H9 (cell line): Measurements from ENCODE around the gene GP2. TPM values are rescaled to one million over a fixed set of nuclear protein-coding genes. Genes with fewer than 3 reads are reported as not detected.

Experiments
- DNase-seq: peaks from one replicate; pipeline ENCODE4 v3.0.0-alpha.2; 2017
- H2AFZ ChIP-seq: one replicate; pipeline ENCODE4 v1.6.1; 2013; ENCODE audit warnings: mild to moderate bottlenecking, low read length, control low read depth, moderate library complexity
- H2AK5ac ChIP-seq: 2 replicates; pipeline ENCODE4 v1.6.1; 2013; ENCODE audit warnings: low read length, control low read depth, mixed read lengths; ENCODE audit not compliant: insufficient read length
- H2BK120ac ChIP-seq: one replicate; pipeline ENCODE4 v1.6.1; 2013; ENCODE audit warnings: low read depth, mild to moderate bottlenecking, low read length, control low read depth, inconsistent platforms; ENCODE audit not compliant: poor library complexity, severe bottlenecking
- H2BK12ac ChIP-seq: 2 replicates; pipeline ENCODE4 v1.6.1; 2013; ENCODE audit warnings: low read length, control low read depth, mixed read lengths, low read depth; ENCODE audit not compliant: insufficient read length
- H2BK15ac ChIP-seq: 2 replicates; pipeline ENCODE4 v1.6.1; 2013; ENCODE audit warnings: low read depth, low read length, control low read depth
- H2BK20ac ChIP-seq: one replicate; pipeline ENCODE4 v1.6.1; 2013; ENCODE audit warnings: low read depth, mild to moderate bottlenecking, low read length, control low read depth, inconsistent platforms; ENCODE audit not compliant: poor library complexity, severe bottlenecking
- H2BK5ac ChIP-seq: 2 replicates; pipeline ENCODE4 v1.6.1; 2013; ENCODE audit warnings: low read length, control low read depth, mixed read lengths; ENCODE audit not compliant: insufficient read length
- H3K14ac ChIP-seq: 2 replicates; pipeline ENCODE4 v1.6.1; 2013; ENCODE audit warnings: low read length, control low read depth; ENCODE audit not compliant: insufficient read depth
- H3K18ac ChIP-seq: 2 replicates; pipeline ENCODE4 v1.6.1; 2013; ENCODE audit warnings: low read depth, mild to moderate bottlenecking, mixed read lengths, low read length, control low read depth; ENCODE audit not compliant: insufficient read length
- H3K23ac ChIP-seq: 2 replicates; pipeline ENCODE4 v1.6.1; 2013; ENCODE audit warnings: low read length, control low read depth, mixed read lengths, low read depth; ENCODE audit not compliant: insufficient read length
- H3K23me2 ChIP-seq: 2 replicates; pipeline ENCODE4 v1.6.1; 2013; ENCODE audit warnings: low read depth, mild to moderate bottlenecking, mixed read lengths, low read length, control low read depth; ENCODE audit not compliant: insufficient read length, poor library complexity, severe bottlenecking
- H3K27ac ChIP-seq: 2 replicates; pipeline ENCODE4 v1.5.1; 2013; ENCODE audit warnings: low read length, control low read depth, mixed read lengths, low read depth; ENCODE audit not compliant: insufficient read length
- H3K27me3 ChIP-seq: 2 replicates; pipeline ENCODE4 v1.6.1; 2013; ENCODE audit warnings: low read length, control low read depth, inconsistent platforms; ENCODE audit not compliant: insufficient read depth
- H3K4ac ChIP-seq: 2 replicates; pipeline ENCODE4 v1.6.1; 2013; ENCODE audit warnings: low read depth, mild to moderate bottlenecking, control low read depth, inconsistent platforms, low read length, moderate library complexity
- H3K4me1 ChIP-seq: 2 replicates; pipeline ENCODE4 v1.6.1; 2013; ENCODE audit warnings: low read length, control low read depth, inconsistent platforms; ENCODE audit not compliant: insufficient read depth
- H3K4me2 ChIP-seq: 2 replicates; pipeline ENCODE4 v1.6.1; 2013; ENCODE audit warnings: low read length, control low read depth, mixed read lengths; ENCODE audit not compliant: insufficient read length, insufficient read depth
- H3K56ac ChIP-seq: 2 replicates; pipeline ENCODE4 v1.6.1; 2013; ENCODE audit warnings: low read depth, mild to moderate bottlenecking, mixed read lengths, low read length, control low read depth; ENCODE audit not compliant: insufficient read length
- H3K79me1 ChIP-seq: 2 replicates; pipeline ENCODE4 v1.6.1; 2013; ENCODE audit warnings: low read depth, mild to moderate bottlenecking, moderate library complexity, low read length, control low read depth, inconsistent platforms; ENCODE audit not compliant: insufficient read depth, poor library complexity, severe bottlenecking
- H3K79me2 ChIP-seq: 2 replicates; pipeline ENCODE4 v1.6.1; 2013; ENCODE audit warnings: low read length, control low read depth, inconsistent platforms; ENCODE audit not compliant: insufficient read depth
- H3K9ac ChIP-seq: 2 replicates; pipeline ENCODE4 v1.6.1; 2013; ENCODE audit warnings: low read length, control low read depth, mixed read lengths; ENCODE audit not compliant: insufficient read length; ENCODE audit errors: extremely low read depth
- H3K9me3 ChIP-seq: one replicate; pipeline ENCODE4 v1.6.1; 2013; ENCODE audit warnings: low read depth, low read length, inconsistent platforms; ENCODE audit not compliant: control insufficient read depth
- H3T11ph ChIP-seq: one replicate; pipeline ENCODE4 v1.6.1; 2013; ENCODE audit warnings: mild to moderate bottlenecking, low read length, control low read depth, inconsistent platforms
- H4K20me1 ChIP-seq: one replicate; pipeline ENCODE4 v1.6.1; 2013; ENCODE audit not compliant: control insufficient read depth, insufficient read length, insufficient read depth
- H4K5ac ChIP-seq: 2 replicates; pipeline ENCODE4 v1.6.1; 2013; ENCODE audit warnings: low read depth, mild to moderate bottlenecking, mixed read lengths, low read length, control low read depth; ENCODE audit not compliant: insufficient read length
- H4K8ac ChIP-seq: replicated peaks from 2 replicates; pipeline ENCODE4 v1.6.1; 2013; ENCODE audit warnings: low read length, control low read depth, mixed read lengths, low read depth; ENCODE audit not compliant: insufficient read length
- H4K91ac ChIP-seq: 2 replicates; pipeline ENCODE4 v1.6.1; 2013; ENCODE audit warnings: low read depth, mild to moderate bottlenecking, moderate library complexity, mixed read lengths, low read length, control low read depth; ENCODE audit not compliant: insufficient read length
- H3K27ac Mint-ChIP-seq, 3 experiments: 2 replicates in 2 of 3; 3 replicates in 1 of 3; pipeline ENCODE4 v1.8.0; 2020 to 2021; ENCODE audit warnings: mixed read lengths in 3 of 3, mild to moderate bottlenecking in 1 of 3, moderate library complexity in 1 of 3
- H3K27me3 Mint-ChIP-seq: 2 replicates; pipeline ENCODE4 v1.8.0; 2021; ENCODE audit warnings: low read depth, mild to moderate bottlenecking, moderate library complexity, mixed read lengths
- H3K36me3 Mint-ChIP-seq, 3 experiments: 2 replicates in 2 of 3; 3 replicates in 1 of 3; pipeline ENCODE4 v1.8.0; 2020 to 2021; ENCODE audit warnings: low read depth in 3 of 3, mixed read lengths in 3 of 3; ENCODE audit not compliant: insufficient read depth in 1 of 3
- H3K4me1 Mint-ChIP-seq, 2 experiments: 2 replicates each; pipeline ENCODE4 v1.8.0; 2020; ENCODE audit warnings: mixed read lengths in 2 of 2
- H3K4me3 Mint-ChIP-seq, 2 experiments: 2 replicates in 1 of 2; 3 replicates in 1 of 2; pipeline ENCODE4 v1.8.0; 2020 to 2021; ENCODE audit warnings: mild to moderate bottlenecking in 2 of 2, mixed read lengths in 2 of 2, moderate library complexity in 1 of 2
- H3K9me3 Mint-ChIP-seq, 2 experiments: 2 replicates in 1 of 2; 3 replicates in 1 of 2; pipeline ENCODE4 v1.8.0; 2020; ENCODE audit warnings: mild to moderate bottlenecking in 2 of 2, mixed read lengths in 2 of 2, moderate library complexity in 1 of 2
- CTCF ChIP-seq: fragments of 200-600 bp; sonication (generic); conservative IDR thresholded peaks from 3 replicates; pipeline ENCODE4 v1.8.0; 2021; ENCODE audit warnings: antibody characterized with exemption, mild to moderate bottlenecking
- WGBS: extraction: QIAGEN DNeasy Blood & Tissue Kit; methylation state at CpG from one replicate; pipeline ENCODE4 v1.1.7; 2013; ENCODE audit warnings: missing lambda C conversion rate, low lambda C conversion rate, mixed read lengths; ENCODE audit not compliant: insufficient read length; ENCODE audit errors: extremely low coverage; 5-methylcytosine and 5-hydroxymethylcytosine counted together
- total RNA-seq: library from RNA; stranded (reverse); gene quantifications from 2 replicates; pipeline ENCODE4 v1.2.1, GENCODE V29; 2021

The GP2 gene
- total RNA-seq, 1 experiment from 2014 or later, result not detected

- H4K20me1 ChIP-seq, result no peaks in the 10 kb centered on the region
- H2AFZ ChIP-seq, result no peak overlapping the region
- Mint-ChIP-seq H3K36me3 (no peaks in the 10 kb centered on the region), H3K4me3 (no peak overlapping the region), H3K4me1 (no peaks in the 10 kb centered on the region), H3K9me3 (peaks cover 0 to 4% of the 10 kb centered on the region in 2 experiments; a peak in 1 of 5 replicates), H3K27ac (no peak overlapping the region), H3K27me3 (no peaks in the 10 kb centered on the region; the same call in 1 of the 2 replicates)
- no peak overlapping the region for H3K4me2 ChIP-seq
- no peak overlapping the region for H2BK120ac ChIP-seq
- no peak overlapping the region for H3K14ac ChIP-seq
- H4K5ac ChIP-seq, result no peak overlapping the region
- H3K79me2 ChIP-seq, result no peaks in the 10 kb centered on the region
- DNase-seq, result no peak
- no peak overlapping the region for H2BK20ac ChIP-seq
- no peaks in the 10 kb centered on the region for H3K4me1 ChIP-seq
- no peaks in the 10 kb centered on the region for H3K9me3 ChIP-seq
- H3K4ac ChIP-seq, result no peak overlapping the region
- no peak overlapping the region for H2BK5ac ChIP-seq
- H3K23ac ChIP-seq, result no peak overlapping the region
- no peak for TF ChIP-seq CTCF
- no peak overlapping the region for H2AK5ac ChIP-seq
- H3K18ac ChIP-seq, result no peak overlapping the region
- H4K91ac ChIP-seq, result no peak overlapping the region
- no CpG with 5 or more reads among the region's 1 CpG for WGBS
- H3K9ac ChIP-seq, result no peak overlapping the region
- H3K23me2 ChIP-seq, result no peaks in the 10 kb centered on the region
- H4K8ac ChIP-seq, result no peak overlapping the region
- H3T11ph ChIP-seq, result no peak overlapping the region
- H3K79me1 ChIP-seq, result no peaks in the 10 kb centered on the region
- H2BK15ac ChIP-seq, result no peak overlapping the region
- H3K56ac ChIP-seq, result no peak overlapping the region
- no peak overlapping the region for H3K27ac ChIP-seq
- no peaks in the 10 kb centered on the region for H3K27me3 ChIP-seq
- no peak overlapping the region for H2BK12ac ChIP-seq
Measured at GRCh38 chr16:20307240-20307671, 20.1 kb downstream of the GP2 start.
